ENCODE results near the gene CLNK.

GRCh38 chr4:10625131-10625530, 59.4 kb downstream of the CLNK start:
- TF ChIP-seq CTCF (IDR thresholded peaks at IDR 0.05) (no peak), ZFX (IDR thresholded peaks at IDR 0.05; ENCODE audit: borderline replicate concordance) (no peak)

Data from 22Rv1 (cell line).